ENCODE results near the gene USP2.
A peak's percentile ranks its signal among the peaks of the same experiment; 100 is the strongest.

USP2 gene

DNA sequence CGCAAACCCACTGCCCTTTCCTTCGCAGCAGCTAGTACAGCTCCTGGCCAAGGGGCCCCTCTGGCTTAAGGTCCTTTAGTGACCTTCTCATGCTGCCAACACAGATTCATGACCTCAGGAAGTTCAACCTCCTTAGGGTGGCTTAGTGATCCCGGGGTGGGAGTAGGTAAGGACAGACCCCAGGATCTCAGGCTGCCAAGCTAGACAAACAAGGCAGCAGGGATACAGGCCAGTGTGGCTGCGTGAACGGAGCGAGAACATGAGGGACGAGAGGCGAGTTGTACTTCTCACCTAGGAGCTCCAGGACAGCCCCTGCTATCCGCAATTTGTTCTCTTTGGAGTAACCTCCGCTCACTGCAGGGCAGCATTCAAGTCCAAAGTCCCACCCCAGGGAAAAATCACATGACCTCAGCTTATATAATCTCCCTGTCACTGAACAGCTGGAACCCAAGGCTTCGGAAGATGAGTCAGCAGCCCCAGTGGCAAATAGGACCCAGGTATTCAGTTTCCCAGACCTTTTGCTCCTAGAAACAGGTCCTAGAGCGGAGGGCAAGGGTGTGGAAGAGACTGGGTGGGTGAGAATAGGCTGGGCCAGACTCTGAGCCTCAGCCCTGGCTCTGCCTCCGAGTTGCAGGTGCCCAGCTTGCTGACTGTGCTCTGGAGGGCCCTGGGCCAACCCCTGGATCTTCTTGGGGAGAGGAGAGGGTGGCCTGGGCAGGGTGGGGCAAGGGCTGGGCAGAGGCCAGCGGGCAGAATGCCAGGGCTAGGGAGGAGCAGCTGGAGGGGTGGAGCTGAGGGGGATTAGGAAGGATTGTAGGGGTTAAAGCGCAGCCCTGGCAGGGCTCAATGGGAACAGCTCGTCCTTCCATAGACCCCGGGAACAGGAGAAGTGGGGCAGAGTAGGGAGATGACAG lies 13.1 kb downstream of the USP2 start:
- TF ChIP-seq CTCF (IDR thresholded peaks at IDR 0.05; ENCODE audit: insufficient read depth, low read depth, low read length, missing control alignments), result no peak
- DNase-seq (ENCODE audit: low read depth), result no peak
- no peak overlapping the region for H3K4me3 ChIP-seq (ENCODE audit: low read length)

DNA sequence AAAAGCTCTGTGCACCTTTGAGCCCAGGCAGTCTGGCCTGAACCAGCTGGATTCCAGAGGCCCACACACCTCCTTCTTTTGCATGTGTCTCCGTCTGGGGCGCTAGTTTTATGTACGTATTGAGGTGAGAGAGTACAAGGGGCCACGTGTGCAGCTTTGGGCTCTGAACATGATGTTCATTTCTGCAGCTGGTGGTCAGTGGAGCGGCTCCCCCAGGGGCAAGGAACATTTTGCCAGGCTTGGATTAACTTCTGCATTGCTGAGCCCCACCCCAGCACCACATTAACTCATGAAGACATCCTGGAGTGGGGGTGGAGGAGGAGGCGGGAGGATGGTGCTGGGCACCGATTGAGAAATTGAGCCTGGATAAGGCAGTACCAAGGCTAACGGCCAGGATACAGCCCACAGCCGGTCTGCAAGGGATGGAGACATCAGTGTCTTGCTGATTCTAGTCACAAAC lies 13.8 kb downstream of the USP2 start:
- TF ChIP-seq CTCF (IDR thresholded peaks at IDR 0.05; ENCODE audit: insufficient read depth, low read depth, low read length, missing control alignments), result no peak
- no peak for DNase-seq (ENCODE audit: low read depth)
- H3K4me3 ChIP-seq (ENCODE audit: low read length), result no peak overlapping the region

DNA sequence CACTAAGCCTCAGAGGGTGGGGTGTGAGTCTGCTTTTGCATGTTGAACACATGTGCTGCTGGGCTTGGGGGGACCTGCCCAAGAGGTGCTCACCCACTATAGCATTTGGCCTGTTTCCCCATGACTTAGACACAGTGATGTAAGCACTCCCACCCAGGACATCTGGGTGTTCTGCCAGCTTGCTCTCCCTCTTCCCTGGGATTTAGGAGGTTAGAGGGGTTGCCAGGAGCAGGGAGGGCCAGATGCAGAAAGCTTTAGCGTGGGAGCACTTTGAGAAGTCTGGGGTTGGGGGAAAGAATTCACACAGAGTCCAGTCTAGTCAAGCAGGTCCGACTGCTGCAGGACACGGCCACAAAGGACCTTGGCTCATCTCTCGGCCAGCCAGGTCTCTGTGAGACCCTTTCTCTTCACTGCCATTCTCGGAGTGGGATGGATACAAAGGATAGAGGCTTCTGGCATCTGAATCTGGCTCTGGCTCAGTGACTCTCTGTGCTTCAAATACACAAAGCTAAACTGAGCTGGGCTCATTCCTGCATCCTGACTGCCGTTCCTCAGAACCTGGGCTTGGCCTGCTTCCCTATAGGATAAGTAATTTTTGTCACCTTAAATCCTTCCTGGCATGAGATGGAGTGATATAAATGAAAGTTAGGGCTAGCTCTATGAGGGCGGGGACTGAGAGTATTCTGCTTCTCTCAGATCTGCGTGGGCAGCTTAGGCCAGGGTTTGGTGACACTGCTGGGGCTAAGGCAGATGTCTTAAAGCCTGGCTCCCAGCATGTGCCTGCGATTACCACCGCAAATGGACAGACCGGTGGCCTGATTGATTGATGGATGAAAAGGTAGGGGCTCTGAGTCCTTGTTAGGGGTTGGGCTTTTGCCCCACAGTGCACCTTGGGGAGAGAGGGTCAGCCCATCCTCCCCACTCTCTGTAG lies 14.5 kb downstream of the USP2 start:
- no peak for TF ChIP-seq CTCF (IDR thresholded peaks at IDR 0.05; ENCODE audit: insufficient read depth, low read depth, low read length, missing control alignments)
- no peak for DNase-seq (ENCODE audit: low read depth)
- no peak overlapping the region for H3K4me3 ChIP-seq (ENCODE audit: low read length)

DNA sequence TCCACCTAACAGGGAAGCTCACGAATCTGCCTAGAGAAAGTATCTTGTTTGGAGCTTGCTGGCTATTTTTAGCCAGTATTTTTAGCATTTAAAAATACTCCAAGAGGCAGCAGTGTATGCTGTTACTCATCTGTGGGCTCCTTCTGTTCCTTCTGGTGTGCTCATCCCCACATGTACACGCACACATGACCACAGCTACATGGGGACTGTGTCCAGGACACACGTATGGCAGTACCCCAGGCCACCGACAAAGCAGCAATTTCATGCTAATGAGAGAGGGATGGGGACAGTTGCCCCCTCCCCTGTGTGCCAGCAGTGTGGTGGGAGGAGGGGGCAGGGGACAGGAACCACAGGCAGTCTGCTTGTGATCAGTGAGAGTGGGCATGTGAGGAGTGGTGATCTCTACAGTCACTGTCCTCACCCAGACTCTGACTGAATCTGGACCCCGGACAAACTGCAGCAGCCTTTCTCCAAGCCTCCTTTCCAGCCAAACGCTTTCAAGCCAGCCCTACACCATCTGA lies 16.4 kb downstream of the USP2 start:
- TF ChIP-seq CTCF (IDR thresholded peaks at IDR 0.05; ENCODE audit: insufficient read depth, low read depth, low read length, missing control alignments), result no peak
- DNase-seq (ENCODE audit: low read depth), result no peak
- no peak overlapping the region for H3K4me3 ChIP-seq (ENCODE audit: low read length)

- no peak for TF ChIP-seq CTCF (IDR thresholded peaks at IDR 0.05; ENCODE audit: insufficient read depth, low read depth, low read length, missing control alignments)
- peak; percentile 57 for DNase-seq (ENCODE audit: low read depth)
- peak overlapping the region; percentile 10 for H3K4me3 ChIP-seq (ENCODE audit: low read length)
Observed at GRCh38 chr11:119363851-119364590, 17.5 kb downstream of the USP2 start.
